ENCODE data around the gene LCMT2. TPM values are rescaled to one million over a fixed set of nuclear protein-coding genes. Genes with fewer than 3 reads are reported as not detected.

Gene LCMT2, protein sequence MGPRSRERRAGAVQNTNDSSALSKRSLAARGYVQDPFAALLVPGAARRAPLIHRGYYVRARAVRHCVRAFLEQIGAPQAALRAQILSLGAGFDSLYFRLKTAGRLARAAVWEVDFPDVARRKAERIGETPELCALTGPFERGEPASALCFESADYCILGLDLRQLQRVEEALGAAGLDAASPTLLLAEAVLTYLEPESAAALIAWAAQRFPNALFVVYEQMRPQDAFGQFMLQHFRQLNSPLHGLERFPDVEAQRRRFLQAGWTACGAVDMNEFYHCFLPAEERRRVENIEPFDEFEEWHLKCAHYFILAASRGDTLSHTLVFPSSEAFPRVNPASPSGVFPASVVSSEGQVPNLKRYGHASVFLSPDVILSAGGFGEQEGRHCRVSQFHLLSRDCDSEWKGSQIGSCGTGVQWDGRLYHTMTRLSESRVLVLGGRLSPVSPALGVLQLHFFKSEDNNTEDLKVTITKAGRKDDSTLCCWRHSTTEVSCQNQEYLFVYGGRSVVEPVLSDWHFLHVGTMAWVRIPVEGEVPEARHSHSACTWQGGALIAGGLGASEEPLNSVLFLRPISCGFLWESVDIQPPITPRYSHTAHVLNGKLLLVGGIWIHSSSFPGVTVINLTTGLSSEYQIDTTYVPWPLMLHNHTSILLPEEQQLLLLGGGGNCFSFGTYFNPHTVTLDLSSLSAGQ
- 9.9 TPM for total RNA-seq

DNA sequence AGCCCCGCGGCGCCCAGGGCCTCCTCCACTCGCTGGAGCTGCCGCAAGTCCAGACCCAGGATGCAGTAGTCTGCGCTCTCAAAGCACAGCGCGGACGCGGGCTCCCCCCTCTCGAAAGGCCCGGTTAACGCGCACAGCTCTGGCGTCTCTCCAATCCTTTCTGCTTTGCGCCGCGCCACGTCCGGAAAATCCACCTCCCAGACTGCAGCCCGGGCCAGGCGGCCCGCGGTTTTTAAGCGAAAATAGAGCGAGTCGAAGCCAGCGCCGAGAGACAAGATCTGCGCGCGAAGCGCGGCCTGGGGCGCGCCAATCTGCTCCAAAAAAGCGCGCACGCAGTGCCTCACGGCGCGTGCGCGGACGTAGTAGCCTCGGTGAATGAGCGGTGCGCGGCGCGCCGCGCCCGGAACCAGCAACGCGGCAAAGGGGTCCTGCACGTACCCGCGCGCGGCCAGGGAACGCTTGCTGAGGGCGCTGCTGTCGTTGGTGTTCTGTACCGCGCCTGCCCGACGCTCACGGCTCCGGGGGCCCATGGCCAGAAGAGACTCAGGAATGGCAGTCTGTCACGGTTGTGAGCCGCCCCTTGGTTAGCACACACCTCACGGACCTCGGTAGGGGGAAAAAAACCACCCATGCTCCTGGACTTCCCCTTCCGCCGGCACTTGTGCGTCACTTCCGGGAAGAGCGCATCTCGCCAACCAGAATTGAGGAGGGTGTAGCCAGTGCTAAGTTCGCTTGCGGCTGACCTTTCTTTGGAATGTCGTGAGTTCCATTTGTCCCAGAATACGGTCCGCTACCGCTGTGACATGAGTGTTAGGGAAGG lies at the start of gene LCMT2:
LCMT2 (minus strand) TSS at position 614 of the 820 bp plus-strand sequence; CDS start at position 530, 84 bp downstream.

DNA sequence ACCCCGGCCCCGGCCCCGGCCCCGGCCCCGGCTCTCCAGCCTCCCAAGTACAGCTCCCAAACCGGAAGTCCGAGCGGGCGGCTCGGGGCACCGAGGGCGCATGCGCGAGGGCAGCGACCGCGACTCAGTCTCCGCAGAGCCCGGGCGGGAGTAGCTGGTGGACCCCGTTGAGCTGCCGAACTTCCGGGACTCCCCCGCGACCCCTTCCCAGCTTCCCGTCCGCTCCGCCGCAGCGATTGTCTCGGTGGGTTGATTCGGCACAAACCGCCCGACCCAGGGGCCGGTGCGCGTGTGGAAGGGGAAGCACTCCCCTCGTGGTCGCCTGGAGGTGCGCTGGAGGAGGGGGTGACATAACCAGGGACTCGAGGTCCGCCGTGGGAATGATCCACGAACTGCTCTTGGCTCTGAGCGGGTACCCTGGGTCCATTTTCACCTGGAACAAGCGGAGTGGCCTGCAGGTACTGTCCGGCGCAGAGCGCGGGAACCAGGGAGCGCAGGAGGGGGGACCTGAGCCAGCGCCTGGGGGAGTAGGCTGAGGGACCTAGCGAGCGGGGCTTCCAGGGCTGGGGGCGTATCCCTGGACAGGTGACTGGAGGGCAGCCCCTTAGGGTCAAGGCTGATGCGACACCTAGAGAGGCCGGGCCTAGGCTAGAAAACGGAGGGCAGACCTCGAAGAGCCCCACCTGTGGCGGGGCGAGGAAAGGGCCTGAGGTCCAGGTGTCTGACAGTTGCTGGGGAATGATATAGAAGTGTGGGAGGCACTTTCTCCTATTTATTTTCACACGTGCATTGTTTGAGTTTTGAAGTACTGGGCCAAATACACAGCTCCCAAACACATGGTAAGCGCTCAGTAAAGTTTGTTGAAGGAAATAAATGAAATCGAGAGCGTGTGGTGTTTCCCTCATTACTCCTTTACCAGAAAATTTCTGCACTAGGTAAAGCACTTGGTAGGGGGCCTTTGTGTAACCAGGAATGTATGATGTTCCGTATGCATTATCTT lies 40.9 kb upstream of the LCMT2 start, which contains the start of the genes TUBGCP4 and ZSCAN29:
TUBGCP4 (plus strand) TSS at position 127 of the 1,000 bp plus-strand sequence; CDS start at position 381, 254 bp downstream.
ZSCAN29 (minus strand) TSS at position 69 of the 1,000 bp plus-strand sequence. CDS start 1,130 bp downstream, outside the sequence.

DNA sequence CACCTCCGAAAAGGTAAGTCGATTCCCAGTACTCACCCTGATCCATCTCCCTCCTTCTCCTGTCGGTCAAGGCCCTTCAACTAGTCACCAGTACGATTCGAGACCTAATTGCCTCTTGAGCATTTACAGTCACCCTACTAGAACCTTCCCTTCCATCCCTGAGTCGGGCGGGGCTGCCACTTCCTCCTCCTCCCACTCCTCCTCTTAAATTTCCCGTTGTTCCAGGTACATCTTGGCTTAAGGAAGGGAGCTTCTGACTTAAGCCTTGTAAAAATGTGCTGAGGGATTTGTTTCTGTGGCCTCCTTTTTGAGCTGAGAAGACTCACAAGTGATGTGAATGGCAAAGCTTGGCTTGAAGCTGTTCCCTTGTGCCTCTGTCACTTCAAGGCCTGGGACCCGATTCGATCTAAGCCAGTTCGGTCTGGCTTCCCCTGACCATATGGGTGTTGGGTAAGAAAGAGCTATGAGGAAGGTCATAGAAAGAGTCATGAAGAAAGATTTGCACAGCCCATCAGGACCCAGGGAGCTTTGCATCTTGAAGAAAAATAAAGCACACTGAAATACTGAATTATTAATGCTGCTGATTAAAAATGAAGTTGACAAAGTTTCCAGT lies 28.1 kb downstream of the LCMT2 start, which contains the start of gene TGM7:
TGM7 (minus strand) TSS at position 51 of the 613 bp plus-strand sequence.

Other genes with a start within 250 kb of the LCMT2 start
- gene UBR1, start 224.5 kb downstream of the LCMT2 start, total RNA-seq = 64.8 TPM
- gene TMEM62, start 197.0 kb downstream of the LCMT2 start, total RNA-seq = 23.4 TPM
- 62.3 TPM for gene CCNDBP1, start 145.2 kb downstream of the LCMT2 start, total RNA-seq
- 5.3 TPM for gene EPB42, start 109.6 kb downstream of the LCMT2 start, total RNA-seq
- gene TGM5, start 63.6 kb downstream of the LCMT2 start, total RNA-seq = 0.38 TPM
- gene TGM7, start 28.3 kb downstream of the LCMT2 start, total RNA-seq = not detected
- 59.3 TPM for gene ZSCAN29, start 40.5 kb upstream of the LCMT2 start, total RNA-seq
- gene TUBGCP4, start 40.5 kb upstream of the LCMT2 start, total RNA-seq = 36.7 TPM
- gene TP53BP1, start 162.6 kb upstream of the LCMT2 start, total RNA-seq = 127 TPM
- gene MAP1A, start 187.0 kb upstream of the LCMT2 start, total RNA-seq = 26.2 TPM

Data from camera-type eye (tissue), 1 donor.